Choroid plexus epithelial cell (primary cell): ENCODE results near the gene CLDN16.

ENCODE experiments used
- DNase-seq: peaks from one replicate; pipeline ENCODE4 v3.0.0-alpha.2; 2010; ENCODE audit warnings: low read depth
- H3K4me3 ChIP-seq: 2 replicates; pipeline ENCODE4 v1.5.1; 2011; ENCODE audit warnings: low read depth, mild to moderate bottlenecking, control low read depth, low read length, moderate library complexity
- TF ChIP-seq, protein P1 (sequence below): conservative IDR thresholded peaks from 2 replicates; pipeline ENCODE4 v1.5.1; 2011; ENCODE audit warnings: low read depth, mild to moderate bottlenecking, control low read depth, inconsistent platforms, low read length, moderate library complexity

The CLDN16 gene

DNA sequence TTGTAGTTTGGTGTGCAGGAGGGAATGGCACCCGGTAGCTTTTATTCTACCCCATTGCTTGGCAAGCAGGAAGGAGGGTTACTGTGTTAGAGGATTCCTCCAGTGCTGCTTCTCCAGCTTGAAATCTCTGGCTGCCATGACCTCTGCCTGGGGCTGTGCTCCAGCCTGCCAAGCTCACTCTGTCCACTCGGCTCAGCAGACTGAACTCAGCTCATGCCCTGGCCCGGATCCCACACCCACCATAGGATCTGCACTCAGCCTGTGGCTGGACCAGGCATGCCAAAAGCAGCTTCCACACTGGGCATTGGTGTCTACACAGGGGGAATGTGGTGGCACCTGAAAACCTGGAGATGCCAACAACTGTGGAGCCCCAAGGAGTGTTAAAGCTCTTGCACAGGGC, 26.3 kb downstream of the CLDN16 start:
- no peak for DNase-seq
- TF ChIP-seq, protein P1, sequence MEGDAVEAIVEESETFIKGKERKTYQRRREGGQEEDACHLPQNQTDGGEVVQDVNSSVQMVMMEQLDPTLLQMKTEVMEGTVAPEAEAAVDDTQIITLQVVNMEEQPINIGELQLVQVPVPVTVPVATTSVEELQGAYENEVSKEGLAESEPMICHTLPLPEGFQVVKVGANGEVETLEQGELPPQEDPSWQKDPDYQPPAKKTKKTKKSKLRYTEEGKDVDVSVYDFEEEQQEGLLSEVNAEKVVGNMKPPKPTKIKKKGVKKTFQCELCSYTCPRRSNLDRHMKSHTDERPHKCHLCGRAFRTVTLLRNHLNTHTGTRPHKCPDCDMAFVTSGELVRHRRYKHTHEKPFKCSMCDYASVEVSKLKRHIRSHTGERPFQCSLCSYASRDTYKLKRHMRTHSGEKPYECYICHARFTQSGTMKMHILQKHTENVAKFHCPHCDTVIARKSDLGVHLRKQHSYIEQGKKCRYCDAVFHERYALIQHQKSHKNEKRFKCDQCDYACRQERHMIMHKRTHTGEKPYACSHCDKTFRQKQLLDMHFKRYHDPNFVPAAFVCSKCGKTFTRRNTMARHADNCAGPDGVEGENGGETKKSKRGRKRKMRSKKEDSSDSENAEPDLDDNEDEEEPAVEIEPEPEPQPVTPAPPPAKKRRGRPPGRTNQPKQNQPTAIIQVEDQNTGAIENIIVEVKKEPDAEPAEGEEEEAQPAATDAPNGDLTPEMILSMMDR, result no peak
- no peak overlapping the region for H3K4me3 ChIP-seq

DNA sequence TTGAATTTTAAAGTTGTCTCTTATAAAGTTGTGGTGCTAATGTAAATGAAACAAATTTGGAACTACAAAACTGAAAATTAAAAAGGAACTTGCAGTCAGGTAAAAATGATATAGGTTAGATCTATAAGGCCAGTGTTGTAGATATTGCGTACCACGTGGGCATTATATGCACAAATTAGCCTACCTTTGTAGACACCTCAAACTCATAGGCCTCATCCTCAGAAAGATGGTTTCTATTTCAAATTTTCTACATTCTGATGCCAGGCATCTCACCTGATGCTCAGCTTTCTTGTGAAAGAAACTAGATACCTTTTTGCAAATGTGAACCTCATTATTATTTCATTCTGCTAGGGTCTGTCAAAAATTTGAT, 36.1 kb downstream of the CLDN16 start:
- no peak for DNase-seq
- H3K4me3 ChIP-seq, result no peak overlapping the region
- TF ChIP-seq, protein P1, result no peak

DNA sequence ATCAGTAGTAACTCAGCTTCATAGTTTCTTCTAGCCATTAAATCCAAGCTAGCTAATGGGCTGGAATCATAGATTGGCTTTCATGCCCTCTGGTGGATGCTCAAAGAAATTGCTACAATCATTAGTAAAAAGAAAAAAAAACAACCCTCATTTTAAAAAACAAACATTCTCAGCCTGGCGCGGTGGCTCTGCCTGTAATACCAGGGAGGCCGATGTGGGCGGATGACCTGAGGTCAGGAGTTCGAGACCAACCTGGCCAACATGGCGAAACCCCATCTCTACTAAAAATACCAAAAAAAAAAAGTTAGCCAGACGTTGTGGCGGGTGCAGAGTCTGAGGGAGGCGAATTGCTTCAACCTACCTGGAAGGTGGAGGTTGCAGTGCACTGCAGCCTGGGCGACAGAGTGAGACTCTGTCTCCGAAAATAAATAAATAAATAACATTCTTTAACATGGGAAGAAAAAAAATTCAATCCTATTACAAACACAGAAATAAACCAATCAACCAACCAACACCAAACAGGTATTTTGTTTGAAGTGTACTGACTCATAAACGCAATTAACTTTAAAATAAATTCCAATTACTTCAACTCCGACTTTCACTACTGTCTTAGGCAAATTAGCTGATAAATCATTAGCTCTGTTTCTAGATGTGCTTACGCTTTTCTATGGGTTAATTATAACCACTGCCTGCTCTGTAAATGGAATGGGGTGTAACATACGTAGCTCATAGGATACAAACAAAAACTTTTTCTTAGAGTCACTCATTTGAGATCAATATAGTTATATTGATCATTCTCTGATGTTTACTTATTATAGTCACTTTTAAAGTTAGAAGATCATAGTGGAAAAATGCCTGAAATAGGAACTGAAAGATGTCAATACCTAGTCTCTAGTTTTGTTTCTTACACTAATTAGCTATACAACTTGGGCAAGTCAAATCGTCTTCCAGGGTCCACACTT, 36.8 kb downstream of the CLDN16 start:
- DNase-seq, result peak; percentile 87
- peak overlapping the region; percentile 18 for H3K4me3 ChIP-seq

DNA sequence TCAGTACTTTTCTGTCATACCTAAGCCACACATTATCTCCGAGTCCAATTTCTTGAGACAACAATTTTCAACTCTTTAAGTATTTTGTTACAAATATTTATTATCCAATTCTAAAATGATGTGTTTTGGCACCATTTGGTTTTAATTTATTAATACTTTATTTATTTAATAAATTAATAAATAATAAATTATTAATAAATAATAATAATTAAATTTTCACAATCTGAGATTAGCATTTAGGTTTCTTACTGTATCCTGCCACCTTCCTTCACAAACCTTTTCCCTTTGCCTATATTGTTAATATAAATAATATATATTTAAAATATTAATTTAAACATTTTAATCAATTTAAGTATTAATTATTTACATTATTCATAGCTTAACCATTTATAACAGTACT, 37.9 kb downstream of the CLDN16 start:
- TF ChIP-seq, protein P1, result no peak
- no peak overlapping the region for H3K4me3 ChIP-seq
- DNase-seq, result no peak

More for the DNA sequence above, 36.8 kb downstream of the CLDN16 start:
- TF ChIP-seq, protein P1, result peak; percentile 69

DNA sequence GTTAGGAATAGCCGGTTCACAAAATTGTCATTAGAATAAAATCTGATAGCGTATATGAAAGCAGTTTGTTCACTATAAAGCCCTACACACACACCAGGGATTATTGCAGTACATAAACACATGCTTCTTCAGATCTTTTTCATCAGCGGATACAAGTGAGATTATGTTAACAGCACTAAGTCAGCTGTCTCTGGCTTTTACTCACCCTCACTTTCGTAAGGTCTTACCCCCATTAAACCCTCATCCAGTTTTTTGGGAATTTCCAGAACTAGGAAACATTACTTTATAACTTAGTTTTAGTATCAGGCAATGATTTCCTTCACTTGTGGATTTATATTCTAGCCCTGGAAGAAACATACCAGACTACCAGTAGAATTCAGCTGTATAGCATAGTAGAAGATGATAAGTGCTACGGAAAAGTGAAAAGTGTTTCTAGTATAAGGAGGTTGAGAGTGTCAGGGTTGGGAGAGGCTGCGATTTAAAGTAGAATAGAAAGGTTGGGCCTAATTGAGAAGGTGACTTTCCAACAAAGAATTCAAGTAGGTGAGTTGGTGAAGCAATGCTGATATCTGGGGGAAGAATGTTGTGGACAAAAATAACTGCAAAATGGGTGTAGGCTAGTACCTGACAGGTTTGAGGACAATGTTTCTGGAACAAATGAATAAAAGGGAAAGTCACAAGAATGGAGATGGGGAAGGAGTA, 39.0 kb downstream of the CLDN16 start:
- DNase-seq, result no peak
- TF ChIP-seq, protein P1, result no peak
- no peak overlapping the region for H3K4me3 ChIP-seq

DNA sequence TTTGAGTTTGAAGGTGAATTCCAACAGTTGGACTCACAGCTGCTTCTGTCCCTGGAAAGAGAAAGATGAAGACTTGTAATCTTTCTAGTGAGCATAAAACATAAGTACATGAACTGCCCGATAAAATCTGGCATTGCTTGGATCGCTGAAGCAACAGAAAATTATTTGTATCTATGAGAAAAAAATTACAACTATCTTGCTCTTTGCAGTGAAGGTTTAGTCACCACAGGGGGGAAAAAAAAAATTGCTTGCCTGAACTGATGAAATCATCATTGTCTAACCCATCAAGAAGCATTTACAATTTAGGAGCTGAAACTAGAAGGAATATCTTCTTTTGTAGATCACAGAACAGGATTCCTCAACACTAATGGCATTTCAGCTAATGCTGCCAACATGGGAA, 41.7 kb downstream of the CLDN16 start:
- DNase-seq, result peak; percentile 70
- no peak overlapping the region for H3K4me3 ChIP-seq
- TF ChIP-seq, protein P1, result no peak
